NOMO-1 (cell line): ENCODE measurements around the gene EFCAB12.
"Not testable (repeated sequence)": the region's sequence is repeated elsewhere in the genome, so short reads cannot be mapped to it uniquely, and the experiment has no call there.

Experiments used
- DNase-seq, 2 experiments: peaks; one replicate each; lab custom pipeline; 2025; ENCODE audit not compliant: unreplicated experiment in 2 of 2; lab: John Stamatoyannopoulos, UW

Gene EFCAB12

GRCh38 chr3:129421988-129422745 lies 6.3 kb downstream of the EFCAB12 start:
- DNase-seq = no peak

DNA sequence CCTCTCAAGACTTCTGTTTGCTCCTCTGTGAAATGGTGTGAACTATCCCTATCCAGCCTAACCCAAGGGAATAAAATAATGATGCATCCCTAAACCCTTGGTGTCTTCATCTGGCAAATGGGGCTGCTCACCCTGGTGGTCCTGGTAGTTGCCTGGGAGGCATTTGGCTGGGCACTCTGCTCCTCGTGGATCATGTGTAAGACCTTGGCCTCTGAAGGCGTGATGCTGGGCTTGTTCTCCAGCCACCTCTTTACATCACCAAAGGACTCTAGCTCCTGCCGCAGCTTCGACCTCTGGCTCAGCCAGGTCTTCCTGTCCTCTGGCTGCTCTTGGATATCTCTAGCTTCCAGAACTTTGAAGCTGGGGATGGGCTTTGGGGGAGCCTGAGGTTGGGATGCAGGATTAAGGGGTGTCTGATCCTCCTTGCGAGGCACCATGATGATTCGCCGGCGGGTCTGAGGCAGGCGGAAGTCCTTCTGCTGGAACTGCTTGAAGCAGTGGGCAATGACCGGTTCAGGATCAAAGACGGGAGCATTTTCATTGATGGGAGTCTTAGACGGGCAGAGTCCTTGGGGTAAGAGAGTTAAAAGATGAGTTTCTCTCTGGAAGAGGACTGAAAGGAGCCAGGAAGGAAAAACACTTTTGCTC lies 7.1 kb downstream of the EFCAB12 start:
- no peak for DNase-seq

DNA sequence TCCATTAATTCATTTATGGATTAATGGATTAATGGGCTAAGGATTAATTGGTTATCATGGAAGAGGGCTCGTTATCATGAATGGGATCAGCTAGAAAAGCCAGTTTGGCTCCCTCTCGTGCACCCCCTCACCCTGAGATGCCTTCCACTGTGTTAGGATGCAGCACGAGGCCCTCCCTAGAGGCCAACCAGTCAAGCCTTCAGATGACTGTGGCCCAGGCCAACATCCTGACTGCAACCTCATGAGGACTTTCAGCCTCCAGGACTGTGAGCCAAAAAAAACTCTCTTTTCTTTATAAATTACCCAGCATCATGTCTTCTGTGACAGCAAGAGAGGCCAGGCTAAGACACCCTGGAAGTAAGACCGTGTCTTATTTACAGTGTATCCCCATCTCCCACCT lies 9.0 kb downstream of the EFCAB12 start:
- DNase-seq = no peak

DNA sequence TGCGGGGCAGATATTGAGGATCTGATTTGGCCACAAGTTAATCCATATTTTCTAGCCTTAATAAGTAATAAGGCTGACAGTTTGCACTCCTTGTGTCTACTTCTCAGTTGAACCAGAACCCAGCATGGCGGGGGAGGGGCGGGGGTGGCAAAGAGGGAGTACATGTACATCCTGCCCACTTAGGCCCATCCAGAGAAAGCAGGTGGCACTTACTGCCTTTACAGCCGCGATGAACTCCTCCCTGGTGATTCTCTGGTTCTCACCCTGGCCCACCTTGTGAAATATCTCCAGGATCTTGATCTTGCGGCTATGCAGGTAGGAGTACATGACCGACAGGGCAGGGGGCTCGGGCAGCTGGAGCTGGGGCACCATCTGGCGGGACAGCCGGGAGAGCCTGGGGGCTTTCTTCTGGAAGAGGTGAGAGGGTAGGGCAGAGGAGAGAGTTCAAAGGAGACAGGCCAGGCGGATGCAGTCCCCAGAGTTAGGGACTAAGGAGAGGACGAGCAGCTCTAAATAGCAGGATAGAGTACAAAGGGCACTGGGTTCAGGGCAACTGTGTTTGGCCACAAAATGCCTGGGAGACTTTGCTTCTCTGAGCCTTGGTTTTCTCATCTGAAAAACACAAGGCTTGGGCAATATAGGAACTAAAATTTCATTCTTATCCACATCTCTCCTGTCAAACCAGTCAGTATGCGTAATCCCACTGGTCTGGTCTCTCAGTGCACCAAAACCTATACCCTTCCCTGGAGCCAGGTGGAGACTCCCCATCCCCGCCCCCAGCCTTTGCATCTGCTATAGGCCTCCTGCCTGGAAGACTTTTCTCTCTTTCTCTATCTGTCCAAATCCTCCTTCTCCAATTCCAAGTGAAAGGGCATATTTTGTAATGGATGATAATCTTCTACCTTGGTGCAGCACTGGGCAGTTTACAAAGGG lies 10.1 kb downstream of the EFCAB12 start:
- DNase-seq = no peak

- peak in 1 of 2 experiments; percentile 16 for DNase-seq
These were observed 11.1 kb downstream of the EFCAB12 start for GRCh38 chr3:129417326-129417725.

- no peak for DNase-seq
These were observed 12.0 kb downstream of the EFCAB12 start for GRCh38 chr3:129416415-129416814.

DNA sequence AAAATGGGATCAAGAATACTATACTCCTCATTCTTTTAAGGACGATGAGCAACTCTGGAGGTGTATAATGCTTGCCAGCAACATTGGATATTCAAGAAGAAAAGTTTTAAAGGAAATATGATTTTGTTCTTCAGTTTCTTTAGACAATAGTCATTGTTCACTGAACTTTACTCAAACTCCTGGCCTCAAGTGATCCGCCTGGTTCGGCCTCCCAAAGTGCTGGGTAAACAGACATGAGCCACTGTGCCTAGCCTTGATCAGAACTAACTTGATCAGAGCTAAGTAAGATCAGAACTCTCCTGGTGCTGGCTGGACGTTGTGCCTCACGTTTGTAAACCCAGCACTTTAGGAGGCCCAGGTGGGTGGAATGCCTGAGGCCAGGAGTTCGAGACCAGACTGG lies 12.6 kb downstream of the EFCAB12 start:
- no peak for DNase-seq

- no peak for DNase-seq
These were observed 13.1 kb downstream of the EFCAB12 start for GRCh38 chr3:129415378-129415777.

GRCh38 chr3:129413687-129414506 lies 14.5 kb downstream of the EFCAB12 start:
- no peak for DNase-seq

GRCh38 chr3:129413238-129413637 lies 15.2 kb downstream of the EFCAB12 start:
- DNase-seq = not testable (repeated sequence)

GRCh38 chr3:129412542-129413198 lies 15.8 kb downstream of the EFCAB12 start:
- no peak for DNase-seq

- DNase-seq = no peak
These were observed 17.5 kb downstream of the EFCAB12 start for GRCh38 chr3:129410971-129411370.

DNA sequence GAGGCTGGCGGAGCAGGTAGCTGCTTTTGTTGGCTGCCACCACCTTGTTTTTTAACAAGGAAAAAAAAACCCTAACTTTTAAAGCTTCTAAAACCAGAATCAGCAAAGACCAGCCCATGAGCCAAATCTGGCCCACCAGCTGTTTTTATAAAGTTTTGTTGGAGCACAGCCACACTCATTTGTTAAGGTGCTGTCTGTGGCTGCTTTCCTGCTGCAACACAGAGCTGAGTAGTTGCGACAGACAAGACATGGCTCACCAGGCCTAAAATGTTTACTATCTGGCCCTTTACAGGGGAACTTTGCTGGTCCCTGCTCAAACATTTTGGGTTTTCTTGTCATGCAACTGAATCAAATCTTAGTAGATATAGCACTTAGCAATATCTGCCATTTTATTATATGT lies 18.9 kb downstream of the EFCAB12 start:
- DNase-seq = peak; percentile 3

DNA sequence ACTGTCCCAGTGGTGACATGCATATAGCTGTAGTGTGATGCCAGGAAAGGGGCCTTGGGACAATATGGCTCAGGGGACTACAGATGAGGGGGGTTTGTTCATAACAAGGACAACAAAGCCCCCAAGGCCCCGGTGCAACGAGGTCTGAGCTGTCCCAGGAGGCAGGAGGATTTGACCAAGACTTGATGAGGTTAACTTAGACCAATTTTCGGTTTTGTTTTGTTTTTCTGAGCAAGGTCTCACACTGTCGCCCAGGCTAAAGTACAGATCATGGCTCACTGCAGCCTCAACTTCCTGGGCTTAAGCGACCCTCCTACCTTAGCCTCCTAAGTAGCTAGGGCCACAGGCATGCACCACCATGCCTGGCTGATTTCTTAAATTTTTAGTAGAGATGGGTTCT lies 23.8 kb downstream of the EFCAB12 start:
- no peak for DNase-seq

DNA sequence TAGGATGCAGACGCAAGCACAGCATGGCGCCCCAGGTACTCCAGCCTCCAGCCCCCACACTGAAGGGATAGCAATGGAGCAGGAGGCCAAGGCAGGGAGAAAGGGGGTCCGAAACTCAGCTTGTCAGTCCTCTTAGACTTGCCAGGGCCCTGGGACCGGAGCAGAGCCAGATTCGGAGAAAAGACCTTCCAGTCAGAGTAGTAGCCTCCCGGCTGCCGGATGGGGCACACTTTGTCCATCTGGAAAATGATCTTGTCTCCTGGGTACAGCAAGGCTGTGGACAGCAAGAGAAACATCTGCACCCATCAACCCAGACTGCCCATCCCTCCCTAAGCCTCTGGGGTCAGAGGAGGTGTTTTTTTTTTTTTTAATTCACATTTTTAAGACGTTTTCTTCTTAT lies 24.3 kb downstream of the EFCAB12 start:
- DNase-seq = no peak

DNA sequence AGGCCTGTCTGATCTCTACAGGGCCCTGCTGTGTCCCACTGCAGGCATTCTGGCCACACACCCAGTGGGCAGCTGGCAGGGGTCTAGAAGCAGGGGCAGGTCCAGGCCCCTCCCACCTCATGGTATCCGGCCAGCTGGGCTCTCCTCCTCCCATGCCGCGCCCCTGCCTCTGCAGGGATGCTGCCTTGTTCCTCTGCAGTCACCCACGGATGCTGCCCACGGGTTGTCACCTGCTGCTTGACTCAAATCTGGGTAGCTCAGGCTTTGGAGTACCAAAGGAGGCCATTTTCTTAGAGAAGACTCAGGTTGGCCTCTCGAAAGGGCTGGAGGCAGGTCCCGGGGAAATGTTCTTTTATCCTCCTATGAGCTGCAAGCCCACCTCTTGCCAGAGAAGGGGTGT lies 25.0 kb downstream of the EFCAB12 start:
- no peak for DNase-seq

DNA sequence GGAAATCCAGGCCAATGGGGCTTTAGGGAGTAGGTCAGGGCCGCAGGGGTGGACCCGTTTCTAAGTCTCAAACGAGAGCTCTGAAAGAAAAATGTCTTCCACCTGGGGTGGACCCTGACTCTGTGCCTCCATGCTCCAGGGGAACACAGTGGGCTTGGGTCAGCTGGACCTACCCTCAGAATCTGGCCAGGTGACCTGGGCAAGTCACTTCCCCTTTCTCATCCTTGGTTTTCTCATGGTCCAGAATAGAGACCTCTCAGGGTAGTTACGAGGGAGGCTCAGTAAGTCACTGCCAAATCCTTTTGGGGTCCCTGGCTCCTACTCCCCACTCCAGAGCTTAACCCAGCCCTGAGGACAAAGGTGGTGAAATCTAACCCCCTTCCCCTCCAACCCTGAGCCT lies 25.8 kb downstream of the EFCAB12 start:
- DNase-seq = no peak

DNA sequence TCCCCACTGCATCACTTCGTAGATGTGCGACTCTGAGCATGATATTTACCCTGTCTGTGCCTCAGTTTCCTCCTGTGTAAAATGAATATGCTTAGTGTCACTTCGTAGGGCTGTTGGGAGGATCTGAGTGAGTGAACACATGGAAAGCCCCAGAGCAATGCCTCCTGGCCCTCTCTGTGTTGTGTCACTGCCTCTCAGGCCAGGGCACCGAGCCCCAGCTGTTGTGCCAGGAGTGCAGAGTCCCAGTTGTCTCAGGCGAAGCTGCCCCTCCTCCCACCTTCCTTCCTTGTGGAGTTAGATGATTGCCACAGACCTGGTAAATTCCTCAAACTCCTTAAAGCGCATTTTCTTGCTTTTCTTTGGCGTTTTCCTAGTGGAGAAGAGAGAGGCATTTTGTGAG lies 26.2 kb downstream of the EFCAB12 start:
- DNase-seq = no peak

DNA sequence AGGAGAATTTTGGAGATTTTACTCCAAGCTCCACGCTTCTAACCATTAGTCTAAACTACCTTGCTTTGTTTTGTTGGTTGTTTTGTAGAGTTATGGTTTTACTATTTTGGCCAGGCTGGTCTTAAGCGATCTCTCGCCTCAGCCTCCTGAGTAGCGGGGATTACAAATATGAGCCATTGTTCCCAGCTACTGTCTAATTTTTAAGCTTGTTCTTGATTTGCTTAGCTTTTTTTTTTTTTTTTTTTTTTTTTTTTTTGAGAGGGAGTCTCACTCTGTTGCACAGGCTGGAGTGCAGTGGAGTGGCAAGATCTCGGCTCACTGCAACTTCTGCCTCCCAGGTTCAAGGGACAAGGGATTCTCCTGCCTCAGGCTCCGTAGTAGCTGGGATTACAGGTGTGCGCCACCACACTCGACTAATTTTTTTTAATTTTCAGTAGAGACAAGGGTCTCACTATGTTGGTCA lies 28.5 kb downstream of the EFCAB12 start:
- DNase-seq = no peak
